OCI-LY7 (cell line): ENCODE data around the gene WDR83.

Source experiments
- EZH2phosphoT487 ChIP-seq: fragments of 200-600 bp; sonication (generic); IDR thresholded peaks from 2 replicates; pipeline ENCODE4 v1.6.1; 2018; ENCODE audit warnings: low read depth, borderline replicate concordance, mild to moderate bottlenecking, mixed run types, antibody characterized with exemption, low read length, moderate library complexity, mixed read lengths
- TF ChIP-seq, protein P1 (sequence below): fragments of 200-600 bp; sonication (generic); conservative IDR thresholded peaks from 2 replicates; pipeline ENCODE4 v1.5.1; 2014; ENCODE audit warnings: mild to moderate bottlenecking, antibody characterized with exemption, low read length, moderate library complexity, mixed read lengths

DNA sequence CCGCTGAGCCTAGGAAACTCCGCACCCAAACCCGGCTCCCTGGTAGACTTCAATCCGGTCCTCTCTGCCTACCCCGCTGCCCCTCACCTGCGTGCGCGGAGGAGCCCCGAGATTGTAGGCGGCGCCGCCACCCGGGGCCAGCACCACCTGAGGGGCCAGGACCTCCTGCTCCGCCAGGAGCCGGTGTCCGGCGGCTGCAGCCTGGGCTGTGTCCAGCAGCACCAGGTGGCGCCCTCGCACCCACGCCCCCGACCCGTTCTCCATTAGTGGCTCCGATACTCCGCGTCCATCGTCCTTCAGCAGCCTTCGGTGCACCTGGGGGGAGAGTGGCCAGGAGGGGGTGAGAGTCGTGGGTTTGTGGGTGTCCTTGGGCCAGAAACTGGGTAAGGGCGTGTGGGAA, 18.5 kb upstream of the WDR83 start:
- TF ChIP-seq, protein P1, sequence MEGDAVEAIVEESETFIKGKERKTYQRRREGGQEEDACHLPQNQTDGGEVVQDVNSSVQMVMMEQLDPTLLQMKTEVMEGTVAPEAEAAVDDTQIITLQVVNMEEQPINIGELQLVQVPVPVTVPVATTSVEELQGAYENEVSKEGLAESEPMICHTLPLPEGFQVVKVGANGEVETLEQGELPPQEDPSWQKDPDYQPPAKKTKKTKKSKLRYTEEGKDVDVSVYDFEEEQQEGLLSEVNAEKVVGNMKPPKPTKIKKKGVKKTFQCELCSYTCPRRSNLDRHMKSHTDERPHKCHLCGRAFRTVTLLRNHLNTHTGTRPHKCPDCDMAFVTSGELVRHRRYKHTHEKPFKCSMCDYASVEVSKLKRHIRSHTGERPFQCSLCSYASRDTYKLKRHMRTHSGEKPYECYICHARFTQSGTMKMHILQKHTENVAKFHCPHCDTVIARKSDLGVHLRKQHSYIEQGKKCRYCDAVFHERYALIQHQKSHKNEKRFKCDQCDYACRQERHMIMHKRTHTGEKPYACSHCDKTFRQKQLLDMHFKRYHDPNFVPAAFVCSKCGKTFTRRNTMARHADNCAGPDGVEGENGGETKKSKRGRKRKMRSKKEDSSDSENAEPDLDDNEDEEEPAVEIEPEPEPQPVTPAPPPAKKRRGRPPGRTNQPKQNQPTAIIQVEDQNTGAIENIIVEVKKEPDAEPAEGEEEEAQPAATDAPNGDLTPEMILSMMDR, result 0 out of 2 replicates have a peak, but pooled peaks have one; percentile 24
- TF ChIP-seq EZH2phosphoT487, result no peak
